ENCODE data around the gene RNASE1.
"Not testable (repeated sequence)": the region's sequence is repeated elsewhere in the genome, so short reads cannot be mapped to it uniquely, and the experiment has no call there.

Gene RNASE1

GRCh38 chr14:20772650-20773049 is 30.0 kb downstream of the RNASE1 start:
- DNase-seq (ENCODE audit: low spot score), result no peak

- no peak for DNase-seq (ENCODE audit: low spot score)
Measured at GRCh38 chr14:20769421-20769820, 33.2 kb downstream of the RNASE1 start.

DNA sequence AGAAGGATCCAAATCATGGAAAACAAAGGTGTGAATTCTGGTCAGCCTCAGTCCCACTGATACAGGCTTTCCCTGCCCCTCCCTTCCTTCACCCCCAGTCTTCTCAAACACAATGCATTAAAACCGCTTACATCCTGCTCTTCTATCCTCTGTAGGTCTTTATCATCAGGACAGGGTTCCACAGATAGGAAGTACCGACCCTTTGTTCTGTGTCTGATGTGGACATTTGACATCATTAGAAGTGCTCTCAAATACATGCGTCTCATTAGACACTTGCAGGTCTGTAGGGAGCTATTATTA is 34.1 kb downstream of the RNASE1 start:
- DNase-seq (ENCODE audit: low spot score), result no peak

- no peak for DNase-seq (ENCODE audit: low spot score)
Measured at GRCh38 chr14:20760950-20761349, 41.7 kb downstream of the RNASE1 start.

GRCh38 chr14:20759465-20759864 is 43.2 kb downstream of the RNASE1 start:
- not testable (repeated sequence) for DNase-seq (ENCODE audit: low spot score)

GRCh38 chr14:20757965-20758364 is 44.7 kb downstream of the RNASE1 start:
- DNase-seq (ENCODE audit: low spot score), result no peak

DNA sequence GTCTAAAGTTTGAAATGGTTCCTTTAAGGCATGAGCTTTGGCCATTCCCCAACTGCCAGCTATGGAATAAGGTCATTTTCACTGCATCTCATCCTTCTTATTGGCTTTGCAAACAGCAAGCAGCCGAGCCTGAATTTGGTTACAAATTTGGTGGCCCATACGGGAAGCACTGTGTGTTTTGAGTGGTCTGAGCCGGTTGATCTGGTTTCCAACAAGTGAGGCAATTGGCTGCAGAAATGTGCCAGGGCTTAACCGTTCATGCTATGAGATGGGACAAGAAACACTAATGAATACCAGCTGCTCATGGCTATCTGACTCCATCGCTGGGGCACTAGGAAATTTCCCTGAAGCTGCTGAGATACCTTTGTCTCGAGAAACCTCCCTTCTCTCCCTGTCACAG is 47.6 kb downstream of the RNASE1 start:
- DNase-seq (ENCODE audit: low spot score), result no peak

GRCh38 chr14:20754308-20754707 is 48.3 kb downstream of the RNASE1 start:
- DNase-seq (ENCODE audit: low spot score), result no peak

DNA sequence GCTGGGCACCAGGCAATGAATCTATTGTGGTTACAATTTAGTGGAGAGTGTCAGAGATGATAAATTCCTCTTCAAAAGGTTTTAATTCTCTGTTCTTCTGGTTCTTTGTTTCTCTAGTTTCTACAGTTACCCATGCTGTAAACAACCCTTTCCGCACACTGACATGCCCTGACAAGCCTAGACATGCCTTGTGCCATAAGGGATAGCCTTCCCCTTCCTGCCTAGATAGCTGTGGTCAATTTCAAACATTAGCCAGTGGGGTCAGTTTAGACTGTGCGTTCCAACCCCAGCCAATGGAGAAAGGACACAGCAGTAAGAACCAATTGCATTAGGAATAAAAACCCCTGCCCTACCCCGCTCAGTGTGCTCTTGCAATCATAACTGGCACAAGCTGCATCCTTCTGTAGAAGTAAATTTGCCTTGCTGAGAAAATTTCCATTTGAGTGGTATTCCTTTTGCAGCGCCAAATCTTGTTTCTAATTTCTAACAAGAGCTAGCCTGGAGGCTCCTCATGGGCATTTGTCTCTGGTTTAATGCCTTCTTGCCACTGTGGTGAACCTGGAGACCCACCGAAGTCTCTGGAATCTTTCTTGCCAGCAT is 50.6 kb downstream of the RNASE1 start:
- peak; percentile 22 for DNase-seq (ENCODE audit: low spot score)
